ENCODE measurements around the gene ZNF550.

The ZNF550 gene

GRCh38 chr19:57572415-57572947 is 12.8 kb upstream of the ZNF550 start:
- WGBS, 2 experiments: 99 to 100% methylated on average over 1 to 3 of the region's 3 CpGs
- Histone ChIP-seq H3K9me3 (ENCODE audit: control insufficient read depth, low read length) (peaks cover 2% of the 10 kb centered on the region), H3K4me1 (ENCODE audit: control insufficient read depth, insufficient read depth, low read length) (no peaks in the 10 kb centered on the region), H3K36me3 (ENCODE audit: control insufficient read depth, insufficient read depth, low read length) (peaks cover 56% of the 10 kb centered on the region), H3K4me3 (ENCODE audit: insufficient read depth, low read depth, low read length) (no peak overlapping the region), H3K27ac (ENCODE audit: insufficient read depth, low read depth, low read length, poor library complexity, severe bottlenecking) (no peak overlapping the region), H3K27me3 (ENCODE audit: control insufficient read depth, insufficient read depth, low read length, poor library complexity, severe bottlenecking) (no peaks in the 10 kb centered on the region)

- H3K27ac ChIP-seq (ENCODE audit: insufficient read depth, low read depth, low read length, poor library complexity, severe bottlenecking): no peak overlapping the region
- H3K9me3 ChIP-seq (ENCODE audit: control insufficient read depth, low read length): peaks cover 2% of the 10 kb centered on the region
- H3K4me3 ChIP-seq (ENCODE audit: insufficient read depth, low read depth, low read length): no peak overlapping the region
- H3K36me3 ChIP-seq (ENCODE audit: control insufficient read depth, insufficient read depth, low read length): peaks cover 44% of the 10 kb centered on the region
- no peaks in the 10 kb centered on the region for H3K27me3 ChIP-seq (ENCODE audit: control insufficient read depth, insufficient read depth, low read length, poor library complexity, severe bottlenecking)
- no peaks in the 10 kb centered on the region for H3K4me1 ChIP-seq (ENCODE audit: control insufficient read depth, insufficient read depth, low read length)
Observed at GRCh38 chr19:57570707-57571106, 11.0 kb upstream of the ZNF550 start.

- Histone ChIP-seq H3K9me3 (ENCODE audit: control insufficient read depth, low read length) (peaks cover 2% of the 10 kb centered on the region), H3K36me3 (ENCODE audit: control insufficient read depth, insufficient read depth, low read length) (peaks cover 3% of the 10 kb centered on the region), H3K27ac (ENCODE audit: insufficient read depth, low read depth, low read length, poor library complexity, severe bottlenecking) (no peak overlapping the region), H3K4me3 (ENCODE audit: insufficient read depth, low read depth, low read length) (no peak overlapping the region), H3K4me1 (ENCODE audit: control insufficient read depth, insufficient read depth, low read length) (no peaks in the 10 kb centered on the region), H3K27me3 (ENCODE audit: control insufficient read depth, insufficient read depth, low read length, poor library complexity, severe bottlenecking) (no peaks in the 10 kb centered on the region)
- WGBS, 2 experiments: 66 to 70% methylated on average over 7 of the region's 7 CpGs
Observed at GRCh38 chr19:57566396-57567265, 7.0 kb upstream of the ZNF550 start.

DNA sequence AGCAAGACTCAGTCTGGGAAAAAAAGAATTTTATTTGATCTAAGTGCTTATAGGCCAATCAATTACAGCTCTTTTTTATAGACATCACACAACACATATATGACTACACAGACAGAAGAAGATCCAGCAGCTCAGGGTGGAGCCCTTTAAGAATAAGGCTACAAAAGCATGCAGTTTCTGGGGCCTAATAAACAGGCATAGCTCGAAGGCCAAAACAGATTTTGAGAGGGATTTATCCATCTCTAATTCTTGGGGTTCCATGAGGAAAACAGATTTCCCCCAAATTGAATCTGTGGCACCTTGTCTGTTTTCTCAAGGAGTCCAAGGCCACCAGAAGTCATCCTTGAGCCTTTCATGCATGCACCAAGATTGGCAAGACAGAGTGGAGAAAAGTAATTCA is 3.9 kb upstream of the ZNF550 start:
- Histone ChIP-seq H3K27ac (ENCODE audit: insufficient read depth, low read depth, low read length, poor library complexity, severe bottlenecking) (no peak overlapping the region), H3K9me3 (ENCODE audit: control insufficient read depth, low read length) (peaks cover 5% of the 10 kb centered on the region), H3K36me3 (ENCODE audit: control insufficient read depth, insufficient read depth, low read length) (no peaks in the 10 kb centered on the region), H3K4me3 (ENCODE audit: insufficient read depth, low read depth, low read length) (no peak overlapping the region), H3K27me3 (ENCODE audit: control insufficient read depth, insufficient read depth, low read length, poor library complexity, severe bottlenecking) (no peaks in the 10 kb centered on the region), H3K4me1 (ENCODE audit: control insufficient read depth, insufficient read depth, low read length) (no peaks in the 10 kb centered on the region)
- WGBS, 2 experiments: 47 to 61% methylated on average over 1 of the region's 1 CpG

GRCh38 chr19:57560049-57560491 is 407 bp upstream of the ZNF550 start:
- H3K27ac ChIP-seq (ENCODE audit: insufficient read depth, low read depth, low read length, poor library complexity, severe bottlenecking): no peak overlapping the region

GRCh38 chr19:57559008-57559403 is 657 bp downstream of the ZNF550 start:
- Histone ChIP-seq H3K27ac (ENCODE audit: insufficient read depth, low read depth, low read length, poor library complexity, severe bottlenecking) (no peak overlapping the region), H3K27me3 (ENCODE audit: control insufficient read depth, insufficient read depth, low read length, poor library complexity, severe bottlenecking) (no peaks in the 10 kb centered on the region), H3K9me3 (ENCODE audit: control insufficient read depth, low read length) (peaks cover 3% of the 10 kb centered on the region), H3K4me3 (ENCODE audit: insufficient read depth, low read depth, low read length) (peak overlapping the region; percentile 87), H3K36me3 (ENCODE audit: control insufficient read depth, insufficient read depth, low read length) (peaks cover 19% of the 10 kb centered on the region), H3K4me1 (ENCODE audit: control insufficient read depth, insufficient read depth, low read length) (no peaks in the 10 kb centered on the region)
- WGBS, 2 experiments: 2 to 3% methylated on average over 22 of the region's 22 CpGs

More at GRCh38 chr19:57560049-57560491, 407 bp upstream of the ZNF550 start:
- WGBS, 2 experiments: 88 to 91% methylated on average over 23 of the region's 23 CpGs
- Histone ChIP-seq H3K4me1 (ENCODE audit: control insufficient read depth, insufficient read depth, low read length) (no peaks in the 10 kb centered on the region), H3K27me3 (ENCODE audit: control insufficient read depth, insufficient read depth, low read length, poor library complexity, severe bottlenecking) (no peaks in the 10 kb centered on the region), H3K4me3 (ENCODE audit: insufficient read depth, low read depth, low read length) (peak overlapping the region; percentile 87), H3K9me3 (ENCODE audit: control insufficient read depth, low read length) (peaks cover 3% of the 10 kb centered on the region), H3K36me3 (ENCODE audit: control insufficient read depth, insufficient read depth, low read length) (peaks cover 11% of the 10 kb centered on the region)

DNA sequence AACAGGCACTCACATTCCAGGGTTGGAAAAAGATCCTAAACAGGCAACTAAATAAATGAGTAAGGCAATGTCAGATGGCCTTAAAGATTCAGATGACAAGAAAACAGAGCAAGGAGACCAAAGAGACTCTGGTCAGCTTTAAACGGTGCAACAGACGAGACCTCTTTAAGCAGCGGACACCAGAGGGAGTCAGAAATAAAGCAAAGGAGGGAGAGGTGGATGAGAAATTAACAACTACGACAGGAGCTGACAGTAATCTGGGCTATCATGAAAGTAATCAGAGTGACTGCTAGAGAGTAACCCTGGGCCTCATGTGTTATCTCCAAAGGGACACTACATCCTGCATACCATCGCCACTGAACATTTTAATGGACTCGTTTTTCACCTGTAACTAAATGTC is 1.1 kb downstream of the ZNF550 start:
- WGBS, 2 experiments: 61 to 66% methylated on average over 6 of the region's 6 CpGs
- Histone ChIP-seq H3K4me1 (ENCODE audit: control insufficient read depth, insufficient read depth, low read length) (no peaks in the 10 kb centered on the region), H3K9me3 (ENCODE audit: control insufficient read depth, low read length) (peaks cover 3% of the 10 kb centered on the region), H3K27me3 (ENCODE audit: control insufficient read depth, insufficient read depth, low read length, poor library complexity, severe bottlenecking) (no peaks in the 10 kb centered on the region), H3K36me3 (ENCODE audit: control insufficient read depth, insufficient read depth, low read length) (peaks cover 19% of the 10 kb centered on the region), H3K27ac (ENCODE audit: insufficient read depth, low read depth, low read length, poor library complexity, severe bottlenecking) (no peak overlapping the region), H3K4me3 (ENCODE audit: insufficient read depth, low read depth, low read length) (peak overlapping the region; percentile 87)

DNA sequence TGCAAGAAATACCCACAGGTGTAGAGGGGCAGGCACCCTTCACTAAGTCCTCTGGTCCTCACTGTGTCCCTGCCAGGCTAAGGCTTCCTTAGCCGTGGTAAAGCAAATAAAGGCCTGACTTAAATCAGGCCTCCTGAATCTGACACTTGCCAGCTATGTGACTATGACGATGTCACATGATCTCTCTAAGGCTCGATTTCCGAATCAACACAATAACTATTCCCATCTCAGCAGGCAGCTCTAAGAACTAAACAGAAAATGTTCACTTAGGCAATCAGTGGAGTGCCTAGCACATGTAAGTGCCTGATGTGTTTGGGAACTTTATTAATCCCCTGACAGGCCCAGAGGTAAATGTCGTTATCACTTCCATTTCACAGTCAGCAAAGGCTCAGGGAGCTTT is 2.0 kb downstream of the ZNF550 start:
- H3K36me3 ChIP-seq (ENCODE audit: control insufficient read depth, insufficient read depth, low read length): peaks cover 20% of the 10 kb centered on the region
- H3K9me3 ChIP-seq (ENCODE audit: control insufficient read depth, low read length): peaks cover 3% of the 10 kb centered on the region
- no peak overlapping the region for H3K4me3 ChIP-seq (ENCODE audit: insufficient read depth, low read depth, low read length)
- WGBS, 2 experiments: 94 to 95% methylated on average over 5 of the region's 5 CpGs
- no peaks in the 10 kb centered on the region for H3K27me3 ChIP-seq (ENCODE audit: control insufficient read depth, insufficient read depth, low read length, poor library complexity, severe bottlenecking)
- no peaks in the 10 kb centered on the region for H3K4me1 ChIP-seq (ENCODE audit: control insufficient read depth, insufficient read depth, low read length)
- H3K27ac ChIP-seq (ENCODE audit: insufficient read depth, low read depth, low read length, poor library complexity, severe bottlenecking): no peak overlapping the region

DNA sequence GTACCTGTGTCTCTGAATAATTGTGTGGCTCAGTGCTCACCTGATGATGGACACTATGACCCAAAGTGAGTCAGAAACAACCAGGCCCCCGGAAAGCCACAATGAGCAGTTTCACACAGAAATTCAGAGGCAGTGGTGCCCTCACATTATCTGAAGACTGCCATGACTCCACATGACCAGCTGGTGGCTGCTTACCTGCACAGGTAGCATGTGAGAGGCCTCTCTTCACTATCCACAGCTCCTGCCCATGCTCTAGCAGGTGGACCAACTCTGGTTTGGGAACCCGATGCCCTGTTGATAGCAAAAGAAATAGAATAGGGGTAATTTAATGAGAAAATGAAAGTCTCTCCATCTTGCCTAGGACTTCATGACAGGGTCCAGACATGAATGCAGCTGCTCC is 7.2 kb downstream of the ZNF550 start:
- H3K9me3 ChIP-seq (ENCODE audit: control insufficient read depth, low read length): peaks cover 4% of the 10 kb centered on the region
- H3K4me3 ChIP-seq (ENCODE audit: insufficient read depth, low read depth, low read length): no peak overlapping the region
- peaks cover 68% of the 10 kb centered on the region for H3K36me3 ChIP-seq (ENCODE audit: control insufficient read depth, insufficient read depth, low read length)

DNA sequence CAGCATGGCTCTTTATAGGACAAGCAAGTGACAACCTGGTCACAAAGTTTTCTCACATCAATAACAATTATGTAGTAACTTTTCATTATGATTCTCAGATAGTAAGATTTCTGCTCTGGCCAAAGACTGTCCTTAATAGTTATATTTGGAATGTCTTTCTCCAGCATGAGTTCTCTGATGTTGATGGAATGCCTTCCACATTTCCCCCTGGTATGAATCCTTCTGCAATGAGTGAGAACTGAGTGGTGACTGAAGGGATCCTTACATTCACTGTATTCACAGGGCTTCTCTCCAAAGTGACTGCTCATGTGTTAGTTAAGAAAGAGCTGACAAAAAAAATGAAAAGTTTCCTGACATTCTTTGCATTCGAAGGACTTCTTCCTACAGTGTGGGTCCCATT is 13.2 kb downstream of the ZNF550 start:
- Histone ChIP-seq H3K27ac (ENCODE audit: insufficient read depth, low read depth, low read length, poor library complexity, severe bottlenecking) (no peak overlapping the region), H3K9me3 (ENCODE audit: control insufficient read depth, low read length) (peaks cover 7% of the 10 kb centered on the region), H3K4me1 (ENCODE audit: control insufficient read depth, insufficient read depth, low read length) (no peaks in the 10 kb centered on the region), H3K27me3 (ENCODE audit: control insufficient read depth, insufficient read depth, low read length, poor library complexity, severe bottlenecking) (no peaks in the 10 kb centered on the region), H3K4me3 (ENCODE audit: insufficient read depth, low read depth, low read length) (no peak overlapping the region), H3K36me3 (ENCODE audit: control insufficient read depth, insufficient read depth, low read length) (peaks cover 80% of the 10 kb centered on the region)
- WGBS, 2 experiments: 91 to 100% methylated on average over 1 of the region's 1 CpG

More for the DNA sequence above, 7.2 kb downstream of the ZNF550 start:
- no peaks in the 10 kb centered on the region for H3K4me1 ChIP-seq (ENCODE audit: control insufficient read depth, insufficient read depth, low read length)
- 95 to 96% methylated on average over 2 of the region's 2 CpGs for WGBS, 2 experiments
- H3K27me3 ChIP-seq (ENCODE audit: control insufficient read depth, insufficient read depth, low read length, poor library complexity, severe bottlenecking): no peaks in the 10 kb centered on the region
- no peak overlapping the region for H3K27ac ChIP-seq (ENCODE audit: insufficient read depth, low read depth, low read length, poor library complexity, severe bottlenecking)
